Uterus (tissue), 4 donors: ENCODE measurements around the gene TNNI3K. TPM values are rescaled to one million over a fixed set of nuclear protein-coding genes. Genes with fewer than 3 reads are reported as not detected.
A peak's percentile ranks its signal among the peaks of the same experiment; 100 is the strongest.

ENCODE experiments used
- DNase-seq, 2 donors: peaks; one replicate each; pipeline ENCODE4 v3.0.0-alpha.2; 2019 to 2020
- H3K27ac ChIP-seq, 2 donors: fragments of 200-600 bp; sonication (generic); 1 replicate in 1 of 2; 2 replicates in 1 of 2; pipeline ENCODE4 v1.5.1; 2016 to 2018
- H3K27me3 ChIP-seq, 2 donors: fragments of 200-600 bp; sonication (generic); one replicate each; pipeline ENCODE4 v1.5.1; 2018 to 2019; ENCODE audit warnings: control low read depth in 1 of 2
- H3K36me3 ChIP-seq, 2 donors: fragments of 200-600 bp; sonication (generic); one replicate each; pipeline ENCODE4 v1.5.1; 2019; ENCODE audit warnings: control low read depth in 1 of 2
- H3K4me1 ChIP-seq, 2 donors: fragments of 200-600 bp; sonication (generic); one replicate each; pipeline ENCODE4 v1.5.1; 2018 to 2019; ENCODE audit warnings: control low read depth in 1 of 2
- H3K4me3 ChIP-seq, 2 donors: fragments of 200-600 bp; sonication (generic); 1 replicate in 1 of 2; 2 replicates in 1 of 2; pipeline ENCODE4 v1.5.1; 2018 to 2019; ENCODE audit warnings: mild to moderate bottlenecking in 1 of 2
- H3K9me3 ChIP-seq, 2 donors: fragments of 200-600 bp; sonication (generic); one replicate each; pipeline ENCODE4 v1.5.1; 2019; ENCODE audit warnings: control low read depth in 1 of 2
- POLR2A ChIP-seq, 2 donors: fragments of 450-650 bp; IDR thresholded peaks; one replicate each; pipeline ENCODE4 v1.6.1; 2016; ENCODE audit warnings: antibody characterized with exemption in 2 of 2, mild to moderate bottlenecking in 1 of 2, moderate library complexity in 1 of 2
- intact Hi-C: fragments of 100-400 bp; cut with DNase I; formaldehyde crosslinking; loops from one replicate; pipeline ENCODE4 v1.15.1; 2023; ENCODE audit warnings: low total_unique reads
- total RNA-seq, 4 donors: library from RNA; depleted of rRNA in 3 of 4; stranded (reverse); fragments of >200 nt in 3 of 4; gene quantifications; one replicate each; pipeline versions ENCODE4 v1.1.0 to v1.2.4, GENCODE V29; 2014 to 2023
- TF ChIP-seq, protein P1 (sequence below), 4 experiments: fragments of 200-600 bp in 2 of 4; fragments of 450-650 bp in 2 of 4; sonication (generic) in 2 of 4; IDR thresholded peaks; one replicate each; pipeline ENCODE4 v1.5.1; 2016 to 2019; ENCODE audit warnings: antibody characterized with exemption in 4 of 4, mild to moderate bottlenecking in 2 of 4, moderate library complexity in 1 of 4
- donor health status: DM: yes; HTN: yes; CAD: no.

Gene TNNI3K
- total RNA-seq, 4 donors from 2014 or later: 0.26 to 5.3 (median 1.5) TPM; not detected in 1

DNA sequence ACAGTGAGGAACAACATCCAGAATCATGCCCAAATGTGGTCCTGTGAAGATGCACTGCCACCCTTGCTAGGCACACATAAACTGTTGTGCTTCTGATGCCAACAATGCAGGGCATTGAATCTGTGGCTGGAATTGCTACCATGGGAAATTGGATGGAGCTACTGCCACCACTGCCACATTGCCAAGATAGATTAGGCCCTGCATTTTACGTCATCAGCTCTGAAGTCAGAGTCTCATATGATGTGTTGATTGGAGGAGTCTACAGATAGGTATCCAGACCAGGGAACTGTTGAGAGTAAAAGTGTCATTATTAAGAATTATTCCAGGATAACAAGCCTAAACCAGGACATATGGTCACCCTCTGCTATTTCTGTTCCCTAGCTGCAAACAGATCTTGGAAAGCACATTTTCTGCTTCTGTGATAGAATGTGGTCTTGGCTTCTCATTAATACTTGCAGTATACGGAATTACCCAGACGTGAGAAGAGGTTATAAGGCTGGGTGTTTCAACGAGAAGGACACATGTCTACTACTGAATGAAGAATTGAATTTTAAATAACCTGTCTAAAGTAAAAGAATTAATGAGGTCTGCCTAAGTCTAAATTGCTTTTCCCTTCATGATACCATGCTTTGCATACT lies 106.6 kb downstream of the TNNI3K start:
- Histone ChIP-seq H3K27ac (no peak overlapping the region), H3K4me1 (no peaks in the 10 kb centered on the region), H3K27me3 (no peaks in the 10 kb centered on the region), H3K4me3 (no peak overlapping the region), H3K9me3 (no peaks in the 10 kb centered on the region), H3K36me3 (no peaks in the 10 kb centered on the region)
- no peak for DNase-seq
- TF ChIP-seq, protein P1, sequence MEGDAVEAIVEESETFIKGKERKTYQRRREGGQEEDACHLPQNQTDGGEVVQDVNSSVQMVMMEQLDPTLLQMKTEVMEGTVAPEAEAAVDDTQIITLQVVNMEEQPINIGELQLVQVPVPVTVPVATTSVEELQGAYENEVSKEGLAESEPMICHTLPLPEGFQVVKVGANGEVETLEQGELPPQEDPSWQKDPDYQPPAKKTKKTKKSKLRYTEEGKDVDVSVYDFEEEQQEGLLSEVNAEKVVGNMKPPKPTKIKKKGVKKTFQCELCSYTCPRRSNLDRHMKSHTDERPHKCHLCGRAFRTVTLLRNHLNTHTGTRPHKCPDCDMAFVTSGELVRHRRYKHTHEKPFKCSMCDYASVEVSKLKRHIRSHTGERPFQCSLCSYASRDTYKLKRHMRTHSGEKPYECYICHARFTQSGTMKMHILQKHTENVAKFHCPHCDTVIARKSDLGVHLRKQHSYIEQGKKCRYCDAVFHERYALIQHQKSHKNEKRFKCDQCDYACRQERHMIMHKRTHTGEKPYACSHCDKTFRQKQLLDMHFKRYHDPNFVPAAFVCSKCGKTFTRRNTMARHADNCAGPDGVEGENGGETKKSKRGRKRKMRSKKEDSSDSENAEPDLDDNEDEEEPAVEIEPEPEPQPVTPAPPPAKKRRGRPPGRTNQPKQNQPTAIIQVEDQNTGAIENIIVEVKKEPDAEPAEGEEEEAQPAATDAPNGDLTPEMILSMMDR (IDR thresholded peaks at IDR 0.05): no peak
- TF ChIP-seq POLR2A (IDR thresholded peaks at IDR 0.05): no peak
- intact Hi-C loops: no loop called here

DNA sequence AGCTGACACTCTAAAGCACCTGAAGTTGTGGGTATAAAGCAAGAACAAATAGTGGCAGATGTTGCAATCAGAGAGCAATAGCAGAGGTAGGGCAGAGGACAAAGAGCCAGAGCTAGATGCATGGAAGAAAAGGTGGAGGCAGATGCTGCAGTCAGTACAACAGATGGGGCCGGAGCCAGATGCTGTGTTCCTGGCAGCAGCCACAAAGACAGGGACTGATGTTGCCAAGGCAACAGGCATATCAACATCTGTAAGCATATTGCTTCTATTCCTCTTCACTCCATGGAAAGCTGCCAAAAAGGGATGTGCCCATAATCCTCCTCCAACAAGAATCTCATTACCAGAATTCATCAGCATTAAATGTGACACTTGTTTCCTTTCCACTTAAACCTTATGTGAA lies 108.0 kb downstream of the TNNI3K start:
- Histone ChIP-seq H3K36me3 (no peaks in the 10 kb centered on the region), H3K27me3 (no peaks in the 10 kb centered on the region), H3K4me3 (no peak overlapping the region), H3K9me3 (no peaks in the 10 kb centered on the region), H3K27ac (no peak overlapping the region), H3K4me1 (no peaks in the 10 kb centered on the region)
- intact Hi-C loops: no loop called here
- peak; percentile 17 to 44 for DNase-seq
- TF ChIP-seq, protein P1 (IDR thresholded peaks at IDR 0.05): no peak
- TF ChIP-seq POLR2A (IDR thresholded peaks at IDR 0.05): no peak

DNA sequence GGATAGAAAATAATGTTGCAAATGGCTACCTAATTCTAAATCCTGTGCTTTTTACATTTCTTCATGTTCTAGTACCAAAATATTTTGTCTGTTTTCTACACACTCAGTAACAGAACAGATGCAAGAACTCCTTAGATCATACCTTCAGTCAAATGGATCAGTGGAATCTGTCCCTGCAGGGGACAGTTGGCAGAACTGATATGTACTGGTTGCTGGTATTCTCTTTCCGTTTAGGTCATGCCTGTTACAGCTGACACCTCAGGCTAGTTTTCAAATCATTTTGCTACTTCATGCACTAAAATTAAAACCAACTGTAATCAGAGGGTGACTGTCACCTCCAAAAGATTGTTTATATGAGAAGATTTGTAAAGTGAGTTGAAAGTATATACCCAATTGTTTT lies 109.2 kb downstream of the TNNI3K start:
- TF ChIP-seq, protein P1 (IDR thresholded peaks at IDR 0.05): no peak
- TF ChIP-seq POLR2A (IDR thresholded peaks at IDR 0.05): no peak
- Histone ChIP-seq H3K9me3 (no peaks in the 10 kb centered on the region), H3K4me3 (no peak overlapping the region), H3K27ac (no peak overlapping the region), H3K27me3 (no peaks in the 10 kb centered on the region), H3K36me3 (no peaks in the 10 kb centered on the region), H3K4me1 (no peaks in the 10 kb centered on the region)
- intact Hi-C loops: no loop called here
- DNase-seq: no peak

DNA sequence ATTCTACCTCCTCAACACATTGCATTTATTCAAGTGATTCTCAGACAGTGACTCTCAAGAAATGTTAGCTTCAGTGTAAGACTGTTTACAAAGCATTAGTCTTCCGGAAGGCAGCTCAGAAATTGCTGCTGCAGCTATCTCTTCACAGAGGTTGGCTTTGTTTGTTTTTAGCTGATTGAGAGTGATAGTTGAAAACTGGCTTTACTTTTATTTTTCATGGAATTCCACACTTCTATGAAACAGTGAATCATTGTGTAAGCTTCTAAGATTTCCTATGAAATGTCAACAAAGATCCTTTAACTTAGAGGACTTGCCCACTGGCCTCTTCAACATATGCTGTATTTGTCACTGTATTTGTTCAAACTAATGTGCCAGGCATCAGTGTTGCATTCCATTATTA lies 121.3 kb downstream of the TNNI3K start:
- intact Hi-C loops: no loop called here
- TF ChIP-seq, protein P1 (IDR thresholded peaks at IDR 0.05): no peak
- TF ChIP-seq POLR2A (IDR thresholded peaks at IDR 0.05): no peak
- no peak overlapping the region for H3K4me3 ChIP-seq

DNA sequence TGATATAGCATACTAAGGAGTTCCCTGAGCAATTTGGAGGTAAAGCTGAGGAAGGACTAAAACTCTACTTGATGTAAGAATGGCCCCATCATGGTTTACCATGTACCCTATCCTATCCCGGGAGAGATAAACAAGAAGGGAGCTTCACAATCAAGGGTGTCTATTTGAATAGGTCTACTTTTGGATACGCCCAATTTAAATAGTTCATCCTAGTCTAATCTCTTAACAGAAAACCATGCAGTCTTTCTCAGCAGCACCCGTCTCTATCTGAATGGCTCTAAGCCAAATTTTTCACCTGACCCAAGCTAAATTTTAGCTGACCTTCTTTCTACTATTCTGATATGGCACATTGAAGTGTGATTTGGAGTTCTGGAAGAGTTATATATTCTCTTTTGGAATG lies 122.0 kb downstream of the TNNI3K start:
- Histone ChIP-seq H3K36me3 (no peaks in the 10 kb centered on the region), H3K27ac (no peak overlapping the region), H3K9me3 (no peaks in the 10 kb centered on the region), H3K27me3 (no peaks in the 10 kb centered on the region), H3K4me1 (no peaks in the 10 kb centered on the region), H3K4me3 (no peak overlapping the region)
- intact Hi-C loops: no loop called here
- no peak for TF ChIP-seq POLR2A (IDR thresholded peaks at IDR 0.05)
- TF ChIP-seq, protein P1 (IDR thresholded peaks at IDR 0.05): no peak
- no peak for DNase-seq

More for the DNA sequence above, 121.3 kb downstream of the TNNI3K start:
- no peaks in the 10 kb centered on the region for H3K4me1 ChIP-seq
- no peaks in the 10 kb centered on the region for H3K36me3 ChIP-seq
- no peaks in the 10 kb centered on the region for H3K27me3 ChIP-seq
- no peak for DNase-seq
- no peaks in the 10 kb centered on the region for H3K9me3 ChIP-seq
- H3K27ac ChIP-seq: no peak overlapping the region
